GM06990 (cell line): ENCODE measurements around the gene TTC1.

Experiments
- DNase-seq: peaks from one replicate; pipeline ENCODE4 v3.0.0-alpha.2; 2011; ENCODE audit not compliant: insufficient read length; ENCODE audit errors: extremely low read depth
- H3K27me3 ChIP-seq: replicated peaks from 2 replicates; pipeline ENCODE4 v1.6.0; 2011; ENCODE audit warnings: low read length; ENCODE audit not compliant: control insufficient read depth, insufficient read depth
- H3K36me3 ChIP-seq: 2 replicates; pipeline ENCODE4 v1.5.1; 2011; ENCODE audit warnings: low read length; ENCODE audit not compliant: control insufficient read depth, insufficient read depth
- H3K4me3 ChIP-seq: replicated peaks from 2 replicates; pipeline ENCODE4 v1.5.1; 2011; ENCODE audit warnings: low read depth, mild to moderate bottlenecking, control low read depth, low read length
- CTCF ChIP-seq: IDR thresholded peaks from 2 replicates; pipeline ENCODE4 v1.5.1; 2011; ENCODE audit warnings: low read length, control low read depth, mild to moderate bottlenecking, inconsistent platforms; ENCODE audit not compliant: insufficient read depth, poor library complexity, severe bottlenecking

TTC1 gene

DNA sequence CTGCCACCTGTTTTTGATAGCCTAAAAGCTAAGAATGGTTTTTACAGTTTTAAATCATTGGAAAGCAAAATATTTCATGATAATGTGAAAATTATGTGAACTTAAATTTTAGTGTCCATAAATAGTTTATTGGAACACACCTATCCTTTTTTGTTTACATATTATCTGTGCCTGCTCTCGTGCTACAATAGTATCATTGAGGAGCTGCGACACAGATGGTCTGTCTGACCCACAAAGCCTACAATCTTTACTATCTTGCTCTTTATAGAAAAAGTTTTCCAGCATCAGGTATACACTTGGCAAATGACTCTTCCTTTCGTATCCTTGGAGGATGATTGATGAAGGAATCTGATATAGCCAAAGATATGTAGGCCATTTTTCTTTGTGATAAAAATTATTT, 40.2 kb downstream of the TTC1 start:
- TF ChIP-seq CTCF: no peak
- H3K4me3 ChIP-seq: no peak overlapping the region
- DNase-seq: no peak
- H3K36me3 ChIP-seq: peaks cover 13% of the 10 kb centered on the region
- no peaks in the 10 kb centered on the region for H3K27me3 ChIP-seq

DNA sequence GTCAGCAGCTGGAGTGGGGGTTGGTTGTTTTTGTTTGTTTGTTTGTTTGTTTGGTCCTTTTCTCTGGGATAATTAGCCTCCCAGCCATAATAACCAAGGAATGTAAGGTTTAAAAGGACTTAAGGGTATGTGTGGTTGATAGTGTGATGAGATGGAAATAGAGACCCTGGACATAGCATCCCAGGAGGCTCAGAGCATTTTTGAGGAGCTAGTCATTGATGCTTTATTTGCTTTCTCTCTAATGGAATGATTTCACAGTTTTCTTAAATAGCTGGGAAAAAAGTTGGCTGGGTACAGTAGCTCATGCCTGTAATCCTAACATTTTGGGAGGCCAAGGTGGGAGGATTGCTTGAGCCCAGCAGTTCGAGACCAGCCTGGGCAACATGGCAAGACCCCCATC, 45.1 kb downstream of the TTC1 start:
- TF ChIP-seq CTCF: no peak
- DNase-seq: no peak
- Histone ChIP-seq H3K27me3 (no peaks in the 10 kb centered on the region), H3K36me3 (peaks cover 13% of the 10 kb centered on the region), H3K4me3 (no peak overlapping the region)

DNA sequence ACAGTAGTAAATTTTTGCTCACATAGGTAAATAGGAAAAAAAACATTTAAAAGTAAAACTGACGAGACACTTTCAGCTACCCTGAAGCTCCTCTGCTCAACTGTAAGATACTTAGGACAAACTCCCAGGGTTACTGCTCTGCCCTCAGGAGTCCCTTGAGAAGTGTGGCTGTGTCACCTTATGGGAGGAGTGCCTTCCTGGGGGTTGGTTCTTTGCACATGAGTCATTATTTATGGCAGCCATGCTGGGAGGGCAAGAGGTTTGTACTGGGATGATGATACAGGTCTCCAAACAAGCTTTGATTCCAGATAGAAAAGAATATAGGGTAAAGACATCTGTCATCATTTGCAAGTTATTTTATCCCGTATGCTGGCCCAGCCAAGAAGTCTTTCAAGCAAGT, 45.9 kb downstream of the TTC1 start:
- H3K4me3 ChIP-seq: no peak overlapping the region
- peaks cover 12% of the 10 kb centered on the region for H3K36me3 ChIP-seq
- no peak for DNase-seq
- TF ChIP-seq CTCF: no peak
- H3K27me3 ChIP-seq: no peaks in the 10 kb centered on the region

DNA sequence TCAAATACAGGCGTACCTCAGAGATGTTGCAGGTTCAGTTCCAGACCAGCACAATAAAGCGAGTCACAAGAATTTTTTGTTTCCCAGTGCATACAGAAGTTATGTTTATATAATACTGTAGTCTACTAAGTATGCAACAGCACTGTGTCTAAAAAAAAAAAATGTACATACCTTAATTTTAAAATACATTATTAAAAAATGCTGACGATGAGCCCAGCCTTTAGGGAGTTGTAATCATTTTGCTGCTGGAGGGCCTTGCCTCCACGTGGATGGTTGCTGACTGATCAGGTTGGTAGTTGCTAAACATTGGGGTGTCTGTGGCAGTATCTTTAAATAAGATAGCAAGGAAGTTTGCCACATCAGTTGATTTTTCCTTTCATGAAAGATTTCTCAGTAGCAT, 48.3 kb downstream of the TTC1 start:
- Histone ChIP-seq H3K4me3 (no peak overlapping the region), H3K36me3 (peaks cover 9% of the 10 kb centered on the region), H3K27me3 (no peaks in the 10 kb centered on the region)
- DNase-seq: no peak
- TF ChIP-seq CTCF: no peak

- peaks cover 11% of the 10 kb centered on the region for H3K36me3 ChIP-seq
- no peaks in the 10 kb centered on the region for H3K27me3 ChIP-seq
- DNase-seq: no peak
- H3K4me3 ChIP-seq: no peak overlapping the region
- TF ChIP-seq CTCF: no peak
Measured at GRCh38 chr5:160060001-160060400, 51.1 kb downstream of the TTC1 start.

- H3K4me3 ChIP-seq: no peak overlapping the region
- peaks cover 13% of the 10 kb centered on the region for H3K36me3 ChIP-seq
- TF ChIP-seq CTCF: no peak
- no peak for DNase-seq
- no peaks in the 10 kb centered on the region for H3K27me3 ChIP-seq
Measured at GRCh38 chr5:160061770-160062169, 52.8 kb downstream of the TTC1 start.
